ENCODE results near the gene SST.
"Not testable (repeated sequence)": the region's sequence is repeated elsewhere in the genome, so short reads cannot be mapped to it uniquely, and the experiment has no call there.

Gene SST

GRCh38 chr3:187689984-187690383 is 19.8 kb upstream of the SST start:
- no peak for DNase-seq (ENCODE audit: low spot score)
- in situ Hi-C loops (cut with MboI; ENCODE audit: low sequenced_read_pairs, unreplicated experiment), result no loop called here

GRCh38 chr3:187686621-187687273 is 16.6 kb upstream of the SST start:
- no peak for TF ChIP-seq CTCF (IDR thresholded peaks at IDR 0.05; ENCODE audit: borderline replicate concordance, control extremely low read depth, extremely low read depth, insufficient read depth, missing control alignments)
- in situ Hi-C loops (cut with MboI; ENCODE audit: low sequenced_read_pairs, unreplicated experiment), result no loop called here
- DNase-seq (ENCODE audit: low spot score), result no peak

More at GRCh38 chr3:187689984-187690383, 19.8 kb upstream of the SST start:
- TF ChIP-seq CTCF (IDR thresholded peaks at IDR 0.05; ENCODE audit: borderline replicate concordance, control extremely low read depth, extremely low read depth, insufficient read depth, missing control alignments), result no peak

- no peak for TF ChIP-seq CTCF (IDR thresholded peaks at IDR 0.05; ENCODE audit: borderline replicate concordance, control extremely low read depth, extremely low read depth, insufficient read depth, missing control alignments)
- DNase-seq (ENCODE audit: low spot score), result no peak
- in situ Hi-C loops (cut with MboI; ENCODE audit: low sequenced_read_pairs, unreplicated experiment), result no loop called here
These were observed 15.8 kb upstream of the SST start for GRCh38 chr3:187685948-187686347.

GRCh38 chr3:187684880-187685279 is 14.7 kb upstream of the SST start:
- in situ Hi-C loops (cut with MboI; ENCODE audit: low sequenced_read_pairs, unreplicated experiment), result loop anchor here (5.0 kb wide), 1 partner anchor 68 kb away; no protein-coding TSS in a partner anchor
- no peak for DNase-seq (ENCODE audit: low spot score)
- TF ChIP-seq CTCF (IDR thresholded peaks at IDR 0.05; ENCODE audit: borderline replicate concordance, control extremely low read depth, extremely low read depth, insufficient read depth, missing control alignments), result no peak

- no peak for TF ChIP-seq CTCF (IDR thresholded peaks at IDR 0.05; ENCODE audit: borderline replicate concordance, control extremely low read depth, extremely low read depth, insufficient read depth, missing control alignments)
- in situ Hi-C loops (cut with MboI; ENCODE audit: low sequenced_read_pairs, unreplicated experiment), result loop anchor here (5.0 kb wide), 1 partner anchor 67 kb away; no protein-coding TSS in a partner anchor
- DNase-seq (ENCODE audit: low spot score), result no peak
These were observed 14.2 kb upstream of the SST start for GRCh38 chr3:187684444-187684843.

GRCh38 chr3:187681756-187682155 is 11.6 kb upstream of the SST start:
- DNase-seq (ENCODE audit: low spot score), result not testable (repeated sequence)
- in situ Hi-C loops (cut with MboI; ENCODE audit: low sequenced_read_pairs, unreplicated experiment), result loop anchor here (5.0 kb wide), 1 partner anchor 64 kb away; no protein-coding TSS in a partner anchor

- peak; percentile 67 for DNase-seq (ENCODE audit: low spot score)
- in situ Hi-C loops (cut with MboI; ENCODE audit: low sequenced_read_pairs, unreplicated experiment), result loop anchor here (5.0 kb wide), 2 partner anchors 63 to 363 kb away; no protein-coding TSS in a partner anchor
- TF ChIP-seq CTCF (IDR thresholded peaks at IDR 0.05; ENCODE audit: borderline replicate concordance, control extremely low read depth, extremely low read depth, insufficient read depth, missing control alignments), result peak; percentile 96
These were observed 9.6 kb upstream of the SST start for GRCh38 chr3:187679638-187680396.

Data from GM13976 (cell line).